Measurements from ENCODE around the gene GFY.
"Not testable (repeated sequence)": the region's sequence is repeated elsewhere in the genome, so short reads cannot be mapped to it uniquely, and the experiment has no call there.

GFY gene

DNA sequence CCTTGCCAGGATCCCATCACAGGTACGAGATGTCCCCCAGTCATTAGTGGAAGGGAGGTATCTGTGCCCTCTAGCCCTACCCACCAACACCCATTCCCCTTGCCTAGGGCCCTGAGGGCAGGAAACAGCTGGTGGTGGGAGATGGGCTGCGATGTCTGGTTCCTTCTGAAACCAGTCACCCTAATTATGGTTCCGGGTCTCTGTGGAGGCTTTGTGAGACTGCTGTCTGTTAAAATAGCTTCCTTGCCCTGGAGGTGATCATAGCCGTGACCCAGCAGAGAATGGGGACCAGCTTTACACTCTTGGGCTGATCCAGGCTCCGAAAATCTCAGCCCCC lies 33.3 kb downstream of the GFY start:
- ATAC-seq: no peak
- no peak for TF ChIP-seq CSDC2 (CRISPR knock-in tag; IDR thresholded peaks at IDR 0.05)
- TF ChIP-seq RARB (CRISPR knock-in tag; IDR thresholded peaks at IDR 0.05): no peak
- TF ChIP-seq PPARA (CRISPR knock-in tag; IDR thresholded peaks at IDR 0.05; ENCODE audit: borderline replicate concordance): no peak
- no peak for TF ChIP-seq ISL1 (CRISPR knock-in tag; IDR thresholded peaks at IDR 0.05)
- TF ChIP-seq, protein P1, sequence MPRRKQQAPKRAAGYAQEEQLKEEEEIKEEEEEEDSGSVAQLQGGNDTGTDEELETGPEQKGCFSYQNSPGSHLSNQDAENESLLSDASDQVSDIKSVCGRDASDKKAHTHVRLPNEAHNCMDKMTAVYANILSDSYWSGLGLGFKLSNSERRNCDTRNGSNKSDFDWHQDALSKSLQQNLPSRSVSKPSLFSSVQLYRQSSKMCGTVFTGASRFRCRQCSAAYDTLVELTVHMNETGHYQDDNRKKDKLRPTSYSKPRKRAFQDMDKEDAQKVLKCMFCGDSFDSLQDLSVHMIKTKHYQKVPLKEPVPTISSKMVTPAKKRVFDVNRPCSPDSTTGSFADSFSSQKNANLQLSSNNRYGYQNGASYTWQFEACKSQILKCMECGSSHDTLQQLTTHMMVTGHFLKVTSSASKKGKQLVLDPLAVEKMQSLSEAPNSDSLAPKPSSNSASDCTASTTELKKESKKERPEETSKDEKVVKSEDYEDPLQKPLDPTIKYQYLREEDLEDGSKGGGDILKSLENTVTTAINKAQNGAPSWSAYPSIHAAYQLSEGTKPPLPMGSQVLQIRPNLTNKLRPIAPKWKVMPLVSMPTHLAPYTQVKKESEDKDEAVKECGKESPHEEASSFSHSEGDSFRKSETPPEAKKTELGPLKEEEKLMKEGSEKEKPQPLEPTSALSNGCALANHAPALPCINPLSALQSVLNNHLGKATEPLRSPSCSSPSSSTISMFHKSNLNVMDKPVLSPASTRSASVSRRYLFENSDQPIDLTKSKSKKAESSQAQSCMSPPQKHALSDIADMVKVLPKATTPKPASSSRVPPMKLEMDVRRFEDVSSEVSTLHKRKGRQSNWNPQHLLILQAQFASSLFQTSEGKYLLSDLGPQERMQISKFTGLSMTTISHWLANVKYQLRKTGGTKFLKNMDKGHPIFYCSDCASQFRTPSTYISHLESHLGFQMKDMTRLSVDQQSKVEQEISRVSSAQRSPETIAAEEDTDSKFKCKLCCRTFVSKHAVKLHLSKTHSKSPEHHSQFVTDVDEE (CRISPR knock-in tag; IDR thresholded peaks at IDR 0.05): no peak
- no peak for TF ChIP-seq GLIS3 (CRISPR knock-in tag; IDR thresholded peaks at IDR 0.05)

DNA sequence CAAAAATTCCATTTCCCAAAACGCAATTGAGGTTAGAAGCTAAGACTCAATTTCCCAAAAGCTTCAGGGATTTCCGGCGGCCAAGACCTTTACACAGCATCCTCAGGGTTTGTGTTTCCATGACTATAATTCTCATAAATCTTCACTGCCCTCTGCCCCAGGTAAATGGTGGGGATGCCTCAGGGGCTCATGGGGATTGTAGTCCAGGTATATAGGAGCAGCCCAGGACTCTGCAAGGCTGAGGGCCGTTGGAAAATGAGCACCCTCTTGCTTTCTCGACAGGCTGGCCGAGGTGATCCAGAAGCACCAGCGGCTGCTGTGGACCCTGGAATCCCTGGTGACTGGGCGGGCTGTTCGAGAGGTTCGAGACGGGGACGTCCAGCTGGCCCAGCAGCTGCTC lies 34.2 kb downstream of the GFY start:
- TF ChIP-seq, protein P2, sequence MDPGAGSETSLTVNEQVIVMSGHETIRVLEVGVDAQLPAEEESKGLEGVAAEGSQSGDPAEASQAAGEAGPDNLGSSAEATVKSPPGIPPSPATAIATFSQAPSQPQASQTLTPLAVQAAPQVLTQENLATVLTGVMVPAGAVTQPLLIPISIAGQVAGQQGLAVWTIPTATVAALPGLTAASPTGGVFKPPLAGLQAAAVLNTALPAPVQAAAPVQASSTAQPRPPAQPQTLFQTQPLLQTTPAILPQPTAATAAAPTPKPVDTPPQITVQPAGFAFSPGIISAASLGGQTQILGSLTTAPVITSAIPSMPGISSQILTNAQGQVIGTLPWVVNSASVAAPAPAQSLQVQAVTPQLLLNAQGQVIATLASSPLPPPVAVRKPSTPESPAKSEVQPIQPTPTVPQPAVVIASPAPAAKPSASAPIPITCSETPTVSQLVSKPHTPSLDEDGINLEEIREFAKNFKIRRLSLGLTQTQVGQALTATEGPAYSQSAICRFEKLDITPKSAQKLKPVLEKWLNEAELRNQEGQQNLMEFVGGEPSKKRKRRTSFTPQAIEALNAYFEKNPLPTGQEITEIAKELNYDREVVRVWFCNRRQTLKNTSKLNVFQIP (CRISPR knock-in tag; IDR thresholded peaks at IDR 0.05; ENCODE audit: borderline replicate concordance, low read depth): no peak
- no peak for TF ChIP-seq ISL1 (CRISPR knock-in tag; IDR thresholded peaks at IDR 0.05)
- TF ChIP-seq, protein P1 (CRISPR knock-in tag; IDR thresholded peaks at IDR 0.05): no peak
- no peak for TF ChIP-seq CSDC2 (CRISPR knock-in tag; IDR thresholded peaks at IDR 0.05)
- no peak for TF ChIP-seq ZC3H10 (CRISPR knock-in tag; IDR thresholded peaks at IDR 0.05)
- TF ChIP-seq SNAI2 (CRISPR knock-in tag; IDR thresholded peaks at IDR 0.05): no peak
- TF ChIP-seq ZFP30 (CRISPR knock-in tag; IDR thresholded peaks at IDR 0.05): no peak
- no peak for TF ChIP-seq TOX (CRISPR knock-in tag; IDR thresholded peaks at IDR 0.05; ENCODE audit: borderline replicate concordance)
- no peak for ATAC-seq

DNA sequence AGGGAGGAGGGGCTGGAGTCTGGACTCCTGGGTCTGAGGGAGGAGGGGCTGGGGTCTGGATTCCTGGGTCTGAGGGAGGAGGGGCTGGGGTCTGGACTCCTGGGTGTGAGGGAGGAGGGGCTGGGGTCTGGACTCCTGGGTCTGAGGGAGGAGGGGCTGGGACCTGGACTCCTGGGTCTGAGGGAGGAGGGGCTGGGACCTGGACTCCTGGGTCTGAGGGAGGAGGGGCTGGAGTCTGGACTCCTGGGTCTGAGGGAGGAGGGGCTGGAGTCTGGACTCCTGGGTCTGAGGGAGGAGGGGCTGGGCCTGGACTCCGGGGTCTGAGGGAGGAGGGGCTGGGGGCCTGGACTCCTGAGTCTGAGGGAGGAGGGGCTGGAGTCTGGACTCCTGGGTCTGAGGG lies 35.9 kb downstream of the GFY start:
- not testable (repeated sequence) for ATAC-seq

DNA sequence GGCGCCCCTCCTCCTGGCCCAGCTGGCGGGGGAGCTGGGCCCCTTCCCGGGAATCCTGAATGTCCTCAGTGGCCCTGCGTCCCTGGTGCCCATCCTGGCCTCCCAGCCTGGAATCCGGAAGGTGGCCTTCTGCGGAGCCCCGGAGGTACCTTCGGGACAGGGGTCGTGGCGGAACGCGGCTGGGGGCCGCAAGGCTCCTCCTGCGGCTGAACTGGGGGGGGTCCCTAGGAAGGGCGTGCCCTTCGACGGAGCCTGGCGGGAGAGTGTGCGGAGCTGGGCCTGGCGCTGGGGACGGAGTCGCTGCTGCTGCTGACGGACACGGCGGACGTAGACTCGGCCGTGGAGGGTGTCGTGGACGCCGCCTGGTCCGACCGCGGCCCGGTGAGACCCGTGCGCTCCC lies 36.5 kb downstream of the GFY start:
- no peak for TF ChIP-seq ARNTL (CRISPR knock-in tag; IDR thresholded peaks at IDR 0.05; ENCODE audit: borderline replicate concordance, low read depth)
- ATAC-seq: no peak

DNA sequence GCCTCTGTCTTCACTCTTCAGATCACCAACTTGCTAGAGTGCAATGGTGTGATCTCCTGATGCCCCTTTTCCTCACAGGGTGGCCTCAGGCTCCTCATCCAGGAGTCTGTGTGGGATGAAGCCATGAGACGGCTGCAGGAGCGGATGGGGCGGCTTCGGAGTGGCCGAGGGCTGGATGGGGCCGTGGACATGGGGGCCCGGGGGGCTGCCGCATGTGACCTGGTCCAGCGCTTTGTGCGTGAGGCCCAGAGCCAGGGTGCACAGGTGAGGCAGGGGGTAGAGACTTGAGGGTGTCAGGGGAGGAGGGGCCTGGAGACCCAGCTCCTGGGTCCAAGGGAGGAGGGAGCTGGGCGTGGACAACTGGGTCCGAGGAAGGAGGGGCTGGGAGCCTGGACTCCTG lies 37.3 kb downstream of the GFY start:
- no peak for TF ChIP-seq RARB (CRISPR knock-in tag; IDR thresholded peaks at IDR 0.05)
- no peak for ATAC-seq

DNA sequence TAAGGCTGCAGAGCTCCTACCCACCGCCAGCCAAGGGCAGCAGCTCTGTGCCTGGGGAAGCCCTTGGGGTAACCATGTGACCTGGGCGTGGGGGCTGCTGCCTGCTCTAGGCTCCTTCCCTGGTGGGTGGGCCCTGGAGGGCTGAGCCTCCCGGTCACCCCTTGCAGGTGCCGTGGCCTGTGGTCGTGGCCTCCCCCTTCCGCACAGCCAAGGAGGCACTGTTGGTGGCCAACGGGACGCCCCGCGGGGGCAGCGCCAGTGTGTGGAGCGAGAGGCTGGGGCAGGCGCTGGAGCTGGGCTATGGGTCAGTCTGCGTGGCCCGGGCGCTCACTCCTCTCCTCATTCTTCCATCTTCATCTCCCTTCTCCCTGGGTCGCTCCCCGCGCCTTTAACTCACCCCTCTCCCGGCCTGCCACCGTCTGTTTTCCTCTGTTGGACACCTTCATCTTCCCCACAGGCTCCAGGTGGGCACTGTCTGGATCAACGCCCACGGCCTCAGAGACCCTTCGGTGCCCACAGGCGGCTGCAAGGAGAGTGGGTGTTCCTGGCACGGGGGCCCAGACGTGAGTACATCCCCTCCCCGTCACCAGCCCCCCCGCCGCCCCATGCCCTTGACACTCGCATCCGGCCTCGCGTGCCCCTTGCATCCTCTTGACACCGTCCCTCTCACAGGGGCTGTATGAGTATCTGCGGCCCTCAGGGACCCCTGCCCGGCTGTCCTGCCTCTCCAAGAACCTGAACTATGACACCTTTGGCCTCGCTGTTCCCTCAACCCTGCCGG lies 39.0 kb downstream of the GFY start:
- TF ChIP-seq ARNTL (CRISPR knock-in tag; IDR thresholded peaks at IDR 0.05; ENCODE audit: borderline replicate concordance, low read depth) (no peak), TCF4 (CRISPR knock-in tag; IDR thresholded peaks at IDR 0.05; ENCODE audit: borderline replicate concordance) (no peak), ZNF70 (CRISPR knock-in tag; IDR thresholded peaks at IDR 0.05) (no peak)
- ATAC-seq: no peak

DNA sequence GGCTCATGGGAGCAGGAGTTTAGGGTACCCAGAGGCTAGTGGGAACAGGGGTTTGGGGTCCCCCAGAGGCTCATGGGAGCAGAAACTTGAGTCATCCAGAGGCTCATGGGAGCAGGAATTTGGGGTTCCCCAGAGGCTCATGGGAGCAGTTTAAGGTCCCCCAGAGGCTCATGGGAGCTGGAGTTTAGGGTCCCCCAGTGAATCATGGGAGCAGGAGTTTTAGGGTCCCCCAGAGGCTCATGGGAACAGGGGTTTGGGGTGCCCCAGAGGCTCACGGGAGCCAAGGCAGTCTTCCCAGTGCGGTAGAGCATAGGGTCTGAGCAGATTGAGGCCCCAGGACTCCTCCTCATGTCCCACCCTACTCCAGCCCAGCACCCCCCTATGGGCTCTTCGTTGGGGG lies 40.2 kb downstream of the GFY start:
- no peak for ATAC-seq
- TF ChIP-seq ZFP30 (CRISPR knock-in tag; IDR thresholded peaks at IDR 0.05): no peak
- TF ChIP-seq TCF4 (CRISPR knock-in tag; IDR thresholded peaks at IDR 0.05; ENCODE audit: borderline replicate concordance): no peak
- TF ChIP-seq ISL1 (CRISPR knock-in tag; IDR thresholded peaks at IDR 0.05): no peak
- no peak for TF ChIP-seq TOX (CRISPR knock-in tag; IDR thresholded peaks at IDR 0.05; ENCODE audit: borderline replicate concordance)
- no peak for TF ChIP-seq ZNF70 (CRISPR knock-in tag; IDR thresholded peaks at IDR 0.05)
- TF ChIP-seq, protein P3, sequence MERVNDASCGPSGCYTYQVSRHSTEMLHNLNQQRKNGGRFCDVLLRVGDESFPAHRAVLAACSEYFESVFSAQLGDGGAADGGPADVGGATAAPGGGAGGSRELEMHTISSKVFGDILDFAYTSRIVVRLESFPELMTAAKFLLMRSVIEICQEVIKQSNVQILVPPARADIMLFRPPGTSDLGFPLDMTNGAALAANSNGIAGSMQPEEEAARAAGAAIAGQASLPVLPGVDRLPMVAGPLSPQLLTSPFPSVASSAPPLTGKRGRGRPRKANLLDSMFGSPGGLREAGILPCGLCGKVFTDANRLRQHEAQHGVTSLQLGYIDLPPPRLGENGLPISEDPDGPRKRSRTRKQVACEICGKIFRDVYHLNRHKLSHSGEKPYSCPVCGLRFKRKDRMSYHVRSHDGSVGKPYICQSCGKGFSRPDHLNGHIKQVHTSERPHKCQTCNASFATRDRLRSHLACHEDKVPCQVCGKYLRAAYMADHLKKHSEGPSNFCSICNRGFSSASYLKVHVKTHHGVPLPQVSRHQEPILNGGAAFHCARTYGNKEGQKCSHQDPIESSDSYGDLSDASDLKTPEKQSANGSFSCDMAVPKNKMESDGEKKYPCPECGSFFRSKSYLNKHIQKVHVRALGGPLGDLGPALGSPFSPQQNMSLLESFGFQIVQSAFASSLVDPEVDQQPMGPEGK (CRISPR knock-in tag; IDR thresholded peaks at IDR 0.05; ENCODE audit: borderline replicate concordance): no peak
